ENCODE data around the gene YAP1.

YAP1 gene

DNA sequence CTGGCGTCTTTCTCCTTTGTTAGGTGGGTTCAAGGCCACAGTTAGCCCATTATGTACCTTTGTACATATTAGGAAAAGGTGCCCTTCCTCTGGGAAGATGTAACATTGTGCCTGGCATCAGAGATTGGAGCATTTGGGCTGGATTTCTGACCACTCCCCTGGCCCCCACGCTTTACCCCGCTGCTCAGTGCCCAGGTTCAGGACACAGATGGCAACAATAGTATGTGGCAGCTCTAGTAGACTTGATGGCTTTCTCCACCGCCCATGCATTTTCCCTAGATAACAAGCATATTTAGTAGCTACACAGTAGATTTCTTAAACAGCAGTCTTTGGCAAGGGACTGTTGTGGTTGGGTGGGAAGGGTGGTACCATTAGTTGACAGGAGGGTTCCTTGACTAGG lies 53.1 kb downstream of the YAP1 start:
- no peak for DNase-seq (ENCODE audit: low spot score)

DNA sequence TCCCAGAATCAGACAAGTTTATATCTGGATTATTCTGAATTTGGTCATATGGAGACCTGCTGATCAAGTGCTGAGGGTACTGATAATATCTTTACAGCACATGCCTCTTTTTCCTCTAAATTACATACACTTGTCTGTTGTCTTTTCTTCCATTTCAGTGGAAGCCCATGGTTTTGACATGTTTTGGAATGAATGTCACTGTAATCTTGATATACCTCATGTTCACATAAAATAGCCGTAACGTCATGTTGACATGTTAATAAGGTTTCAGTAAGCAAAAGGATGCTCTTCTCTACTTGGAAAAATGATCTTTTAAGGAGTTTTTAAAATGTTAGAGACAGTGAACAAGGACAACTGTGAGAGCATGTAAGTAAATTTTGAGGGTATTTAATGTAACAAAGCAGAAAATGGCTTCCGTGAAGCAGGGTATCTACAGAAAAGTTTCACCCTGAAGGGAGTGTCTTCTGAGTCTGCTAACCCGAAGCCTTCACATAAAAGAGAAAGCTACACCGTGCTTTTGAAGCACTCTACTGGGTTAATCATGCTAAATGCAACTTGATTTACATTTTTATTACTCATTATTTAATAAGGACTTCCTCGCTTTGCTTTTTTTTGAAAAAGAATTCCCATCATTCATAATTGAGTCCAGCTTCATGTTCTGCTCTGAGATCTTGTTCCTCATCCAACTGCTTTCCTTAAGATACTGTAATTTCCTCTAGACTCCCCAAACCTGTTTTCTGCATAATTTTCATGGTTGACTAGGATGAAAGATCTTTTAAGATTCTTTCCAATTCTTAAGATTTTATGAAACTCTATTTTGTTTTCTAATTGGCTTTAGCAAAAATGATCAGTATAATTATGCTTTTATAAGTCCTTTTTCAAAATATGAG lies 56.2 kb downstream of the YAP1 start:
- no peak for DNase-seq (ENCODE audit: low spot score)

DNA sequence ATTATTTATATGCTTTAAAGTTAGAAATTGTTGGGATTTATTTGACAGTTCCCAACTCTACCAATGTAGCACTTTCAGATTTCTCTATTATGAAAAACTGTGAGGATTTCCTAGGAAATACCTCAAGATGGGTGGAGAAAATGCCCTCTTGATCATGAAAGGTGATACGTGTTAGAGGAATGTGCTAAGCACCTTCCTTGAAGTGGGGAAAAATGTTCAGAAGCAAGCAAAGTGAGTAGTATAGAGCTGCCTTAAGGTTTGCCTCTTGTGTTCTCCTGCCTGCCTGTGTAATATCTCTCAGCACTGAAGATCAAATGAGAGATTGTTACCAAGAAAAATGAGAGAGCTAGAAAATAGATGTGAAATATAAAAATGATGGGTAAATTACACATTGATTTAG lies 58.2 kb downstream of the YAP1 start:
- no peak for DNase-seq (ENCODE audit: low spot score)

DNA sequence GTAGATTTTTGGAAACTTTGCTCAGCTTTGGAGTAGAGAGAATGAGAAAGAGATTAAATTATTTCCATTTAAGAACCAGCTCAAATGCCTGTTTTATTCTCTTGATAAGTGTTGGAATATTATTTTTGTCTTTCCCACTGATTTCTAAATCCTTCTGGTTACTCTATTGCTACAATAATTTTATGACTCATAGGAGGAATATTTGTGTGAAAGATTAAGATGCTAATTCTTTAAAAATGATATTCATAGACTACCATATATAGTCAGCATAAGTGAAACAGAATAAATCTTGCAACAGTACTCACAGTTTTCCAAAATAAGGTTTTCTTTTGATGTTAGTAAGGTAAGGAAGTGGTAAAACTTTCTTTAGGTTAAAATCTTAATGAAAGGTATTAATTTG lies 60.9 kb downstream of the YAP1 start:
- DNase-seq (ENCODE audit: low spot score): no peak

DNA sequence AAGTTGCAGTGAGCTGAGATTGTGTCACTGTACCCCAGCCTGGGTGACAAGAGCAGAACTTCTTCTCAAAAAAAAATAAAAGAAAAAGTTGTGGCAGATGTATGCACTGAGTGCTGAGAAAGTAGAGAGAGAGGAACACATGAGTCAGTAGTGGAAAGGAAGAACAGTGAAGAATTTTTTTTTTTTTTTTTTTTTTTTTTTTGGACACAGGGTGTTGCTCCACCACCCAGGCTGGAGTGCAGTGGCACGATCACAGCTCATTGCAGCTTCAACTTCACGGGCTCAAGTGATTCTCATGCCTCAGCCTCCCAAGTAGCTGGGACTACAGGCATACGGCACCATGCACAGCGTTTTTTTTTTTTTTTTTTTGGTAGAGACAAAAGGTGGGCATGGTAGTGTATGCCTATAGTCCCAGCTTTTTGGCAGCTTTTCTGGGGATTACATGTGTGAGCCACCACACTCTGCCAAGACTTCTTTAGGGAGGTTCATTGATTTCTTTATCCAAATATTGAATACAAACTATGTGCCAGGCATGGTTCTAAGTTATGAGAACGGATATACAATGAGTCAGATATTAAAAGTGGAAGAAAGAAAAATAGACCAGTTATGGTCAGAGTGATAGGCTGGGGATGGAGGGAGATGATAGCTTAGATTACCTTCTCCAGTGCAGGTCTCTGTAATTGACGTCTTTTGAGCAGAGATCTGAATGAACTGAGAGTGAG lies 62.0 kb downstream of the YAP1 start:
- DNase-seq (ENCODE audit: low spot score): no peak

DNA sequence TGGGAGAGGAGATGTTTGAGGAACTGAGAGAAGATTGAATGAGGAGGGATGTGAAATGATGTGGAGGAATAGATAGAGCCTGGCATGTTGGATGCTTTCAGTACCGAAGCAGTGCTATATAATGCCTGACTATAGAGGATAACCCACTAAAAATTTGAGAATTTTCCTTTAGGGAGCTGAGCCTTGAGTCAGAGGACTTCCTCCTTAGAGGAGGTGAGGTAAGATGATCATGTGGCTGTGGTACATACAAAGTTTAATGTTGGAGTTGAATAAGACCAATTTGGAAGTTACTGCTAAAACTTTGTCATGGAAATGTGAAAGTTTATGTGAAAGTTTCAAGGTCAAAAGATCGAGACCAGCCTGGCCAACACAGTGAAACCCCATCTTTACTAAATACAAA lies 66.9 kb downstream of the YAP1 start:
- no peak for DNase-seq (ENCODE audit: low spot score)

DNA sequence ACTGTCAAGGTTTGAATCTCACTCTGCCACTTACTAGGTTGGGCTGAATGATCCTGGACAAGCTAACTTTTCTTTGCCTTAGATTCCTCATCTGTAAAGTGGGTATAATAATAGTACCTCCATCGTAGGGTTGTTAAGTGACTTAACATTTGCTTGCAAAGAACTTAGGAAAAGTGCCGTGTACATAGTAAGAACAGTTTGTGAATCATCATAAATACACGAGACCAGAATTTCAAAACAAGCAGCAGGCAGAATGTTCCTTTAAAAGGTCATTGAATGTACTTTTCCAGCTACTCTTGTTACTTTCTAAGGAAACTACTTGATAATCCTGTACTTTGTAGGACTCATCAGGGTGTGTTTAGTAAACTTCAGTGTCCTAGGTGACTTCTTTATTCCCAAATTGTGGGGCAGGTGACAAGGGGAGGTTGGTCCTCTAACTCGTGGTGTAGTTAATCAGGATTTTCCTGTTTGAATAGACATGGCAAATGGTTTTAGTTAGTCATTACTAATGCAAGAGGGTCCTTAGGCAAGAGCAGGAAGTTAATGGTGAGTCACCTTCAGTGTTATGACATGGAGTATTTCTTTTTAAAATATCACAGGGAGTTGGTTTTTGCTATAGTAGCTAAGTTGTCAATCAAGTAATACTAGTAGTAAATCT lies 67.9 kb downstream of the YAP1 start:
- no peak for DNase-seq (ENCODE audit: low spot score)

DNA sequence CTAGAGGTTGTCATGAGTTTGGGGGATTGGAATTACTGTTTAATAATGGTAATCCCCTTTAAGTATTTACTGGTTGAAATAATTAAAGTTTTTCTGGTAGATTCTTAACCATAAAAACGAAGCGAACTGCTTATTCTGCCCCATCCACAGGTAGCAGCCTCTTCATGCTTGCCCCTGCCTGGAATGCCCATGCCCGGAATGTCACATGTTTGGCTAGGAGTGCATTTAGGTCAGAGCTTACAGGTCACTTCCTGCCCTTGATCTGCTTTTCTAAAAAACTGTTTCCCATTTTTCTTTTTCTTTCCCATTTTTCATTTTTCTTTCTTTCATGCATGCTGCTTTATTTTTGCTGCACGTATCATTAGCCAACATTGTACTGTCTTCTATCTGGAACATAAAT lies 69.1 kb downstream of the YAP1 start:
- DNase-seq (ENCODE audit: low spot score): no peak

DNA sequence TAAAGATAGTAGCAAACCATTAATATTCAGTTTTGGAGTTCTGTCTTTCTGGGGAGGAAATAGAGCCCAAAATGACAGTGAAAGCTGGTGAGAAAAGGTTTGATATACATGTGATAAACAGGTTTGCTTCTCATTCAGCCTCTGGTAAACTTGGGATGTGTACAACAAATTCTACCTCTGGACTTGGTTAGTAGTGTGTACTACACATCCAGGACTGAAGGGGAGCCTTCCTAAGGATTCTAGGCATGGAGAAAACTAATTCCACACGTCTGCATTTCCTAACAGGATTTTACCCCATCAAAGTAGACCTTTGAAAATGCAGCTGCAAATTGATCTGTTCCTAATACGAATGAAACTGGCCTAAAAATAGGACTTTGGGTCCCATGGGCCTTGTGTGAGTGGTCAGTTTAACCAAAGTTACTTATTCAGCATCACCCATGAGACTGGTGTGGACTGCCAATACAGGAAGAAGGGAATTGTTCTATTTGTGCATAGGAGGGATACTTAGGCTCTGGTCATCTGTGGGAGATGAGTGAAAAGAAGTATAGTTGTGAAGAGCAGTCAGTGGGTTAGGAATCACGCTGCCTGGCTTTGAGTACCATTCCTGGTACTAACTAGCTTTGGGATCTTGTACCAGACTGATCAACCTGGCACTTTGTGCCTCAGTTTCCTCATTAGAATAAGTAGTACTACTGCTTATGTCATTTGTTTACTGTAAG lies 74.2 kb downstream of the YAP1 start:
- DNase-seq (ENCODE audit: low spot score): no peak

DNA sequence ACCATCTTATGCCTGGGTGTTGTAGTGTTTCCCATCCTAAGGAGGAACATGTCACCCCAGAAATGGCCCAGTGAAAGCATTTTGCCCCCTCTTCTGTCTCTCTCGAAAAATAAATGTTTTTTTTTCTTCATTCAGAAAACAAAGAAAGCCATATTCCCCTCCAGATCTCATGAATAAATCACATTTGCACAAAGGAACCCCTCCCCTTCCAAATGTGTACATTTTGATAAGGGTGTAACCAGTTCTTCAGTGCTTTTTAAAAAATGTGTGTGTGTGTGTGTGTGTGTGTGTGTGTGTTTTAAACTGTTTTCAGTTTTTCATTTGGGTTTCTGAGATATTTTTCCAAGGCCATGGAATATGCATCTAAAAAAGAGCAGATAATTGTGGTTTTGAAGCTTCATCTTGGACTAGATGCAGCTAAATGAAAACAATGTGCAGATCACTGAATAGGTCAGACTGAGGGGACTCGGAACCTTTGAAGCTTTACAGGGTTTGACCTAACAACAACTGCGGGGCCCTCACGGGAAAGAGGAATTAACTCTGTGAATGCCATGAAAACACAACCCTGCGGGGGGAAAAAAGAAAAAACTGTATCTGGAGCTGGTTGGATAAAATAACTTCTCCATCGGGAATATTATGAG lies 76.4 kb downstream of the YAP1 start:
- no peak for DNase-seq (ENCODE audit: low spot score)

DNA sequence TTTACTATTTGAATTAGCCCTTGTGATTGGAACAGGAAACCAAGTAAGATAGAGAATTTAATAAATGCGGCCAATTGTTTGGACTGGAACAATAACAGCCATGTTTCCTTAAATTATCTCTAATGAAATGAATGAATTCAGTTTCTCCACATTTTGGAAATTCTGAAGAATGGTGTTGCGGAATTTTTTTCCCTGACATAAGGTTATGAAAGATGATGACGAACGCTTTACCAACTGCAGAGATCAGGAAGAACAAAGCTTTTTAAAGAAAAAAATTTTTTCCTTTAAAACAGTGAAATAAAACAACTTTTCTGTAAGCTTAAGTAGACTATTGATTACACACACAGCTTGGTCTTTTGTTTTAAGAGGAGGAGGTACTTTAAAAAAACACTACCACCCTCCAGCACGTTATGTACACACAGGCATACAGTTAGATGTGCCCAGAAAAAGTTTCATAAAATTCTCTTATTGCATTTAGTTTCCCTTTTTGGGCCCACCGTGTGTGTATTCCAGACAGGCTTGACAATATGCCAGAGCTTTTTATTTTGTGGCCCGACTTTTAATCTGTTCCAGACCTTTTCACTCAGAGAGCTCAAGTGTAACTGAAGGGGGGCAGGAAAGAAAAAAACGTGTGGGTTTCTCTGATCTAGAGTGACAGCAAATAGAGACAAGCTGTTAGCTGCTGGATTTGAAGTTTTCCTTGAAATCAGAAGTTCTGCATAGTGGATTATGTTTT lies 77.3 kb downstream of the YAP1 start:
- no peak for DNase-seq (ENCODE audit: low spot score)

DNA sequence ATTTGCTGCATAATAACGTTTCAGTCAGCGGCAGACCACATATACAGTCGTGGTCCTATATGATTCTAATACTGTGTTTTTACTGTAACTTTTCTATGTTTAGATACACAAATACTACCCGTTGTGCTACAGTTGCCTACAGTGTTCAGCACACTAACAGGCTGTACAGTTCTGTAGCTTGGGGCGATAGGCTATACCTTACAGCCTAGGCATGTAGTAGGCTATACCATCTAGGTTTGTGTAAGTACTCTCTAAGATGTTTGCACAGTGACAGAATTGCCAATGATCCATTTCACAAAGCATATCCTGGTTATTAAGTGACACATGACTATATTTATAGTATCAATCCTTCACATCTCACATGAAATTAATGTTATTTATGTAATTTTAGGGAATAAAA lies 78.2 kb downstream of the YAP1 start:
- no peak for DNase-seq (ENCODE audit: low spot score)

DNA sequence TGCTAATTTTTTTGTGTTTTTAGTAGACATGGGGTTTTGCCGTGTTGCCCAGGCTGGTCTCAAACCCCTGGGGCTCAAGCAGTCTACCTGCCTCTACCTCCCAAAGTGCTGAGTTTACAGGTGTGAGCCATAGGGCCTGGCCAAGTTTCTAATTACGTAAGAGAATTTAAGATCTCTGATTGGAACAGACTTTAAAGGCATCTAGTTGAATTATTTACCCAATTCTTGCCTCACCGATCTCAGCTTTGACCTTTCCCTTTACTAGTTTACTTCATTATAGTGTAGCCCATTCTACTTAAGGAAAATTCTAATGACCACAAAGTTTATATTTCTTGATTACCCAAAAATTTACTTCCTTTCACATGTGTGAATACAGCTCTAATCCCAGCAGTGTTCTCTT lies 81.6 kb downstream of the YAP1 start:
- no peak for DNase-seq (ENCODE audit: low spot score)

DNA sequence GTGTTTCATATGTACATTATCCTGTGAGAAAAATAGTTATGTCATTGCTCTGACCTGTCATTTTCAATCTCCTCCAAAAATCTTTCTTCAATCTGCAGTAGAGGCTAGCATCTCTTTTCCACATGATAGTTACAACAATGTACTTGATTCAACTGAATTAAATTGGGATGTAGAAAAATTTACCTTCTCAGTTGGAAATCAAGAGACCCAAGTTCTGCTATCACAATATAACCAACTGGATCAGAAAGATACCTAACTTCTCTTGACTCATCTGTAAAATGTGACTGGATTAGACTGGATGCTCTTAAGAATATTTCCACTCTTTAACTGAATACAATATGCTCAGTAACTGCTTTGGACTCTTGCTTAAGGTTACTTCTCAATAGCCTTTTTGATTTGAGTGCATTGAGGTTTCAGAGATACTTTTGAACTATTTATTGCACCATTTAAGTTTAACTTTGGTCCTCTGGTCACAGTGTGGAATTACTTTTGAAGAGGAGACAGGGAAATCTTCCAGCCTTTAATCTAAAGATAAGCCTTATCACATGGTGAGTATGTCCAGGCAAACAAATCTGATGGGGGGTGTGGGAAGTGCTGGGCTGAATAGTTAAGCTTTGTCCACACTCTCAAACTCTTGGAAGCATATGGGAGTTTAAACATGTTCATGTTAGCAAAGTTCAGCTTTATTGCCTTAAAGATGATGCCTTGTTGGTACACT lies 82.3 kb downstream of the YAP1 start:
- no peak for DNase-seq (ENCODE audit: low spot score)

DNA sequence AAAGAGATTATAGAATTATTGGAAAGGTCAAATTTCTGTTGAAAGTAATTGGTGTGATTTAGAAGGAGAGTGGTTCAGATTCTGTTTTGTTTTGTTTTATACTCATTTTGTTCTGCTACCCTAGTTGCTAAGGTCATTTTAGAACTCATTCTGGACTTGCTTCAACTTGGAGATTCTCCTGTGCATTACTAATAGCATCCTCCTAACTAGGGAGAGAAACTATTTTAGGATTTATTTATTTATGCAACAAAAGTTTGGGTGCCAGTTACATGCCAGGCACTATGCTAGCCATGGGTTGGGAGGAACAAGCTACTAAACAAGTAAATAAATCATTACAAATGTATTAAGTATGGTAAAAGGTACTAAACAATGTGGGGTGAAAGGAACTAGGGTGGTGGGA lies 84.0 kb downstream of the YAP1 start:
- no peak for DNase-seq (ENCODE audit: low spot score)

DNA sequence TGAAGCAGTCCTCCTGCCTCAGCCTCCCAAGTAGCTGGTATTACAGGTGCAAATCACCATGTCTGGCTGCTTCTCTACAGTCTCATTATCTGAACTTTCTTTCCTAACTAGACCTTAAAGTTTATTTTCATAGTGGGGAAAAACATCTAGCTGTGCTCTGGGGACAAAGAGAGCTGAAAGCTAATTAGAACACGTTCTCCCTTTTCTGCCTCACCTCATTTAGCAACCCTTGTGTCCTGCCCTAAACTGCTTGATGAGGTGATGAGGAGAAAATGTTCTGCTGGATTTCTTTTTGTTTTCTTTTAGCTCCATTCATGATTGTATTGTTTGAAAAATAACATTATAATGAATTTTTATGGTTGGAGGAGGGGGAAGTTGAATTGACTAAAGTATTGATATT lies 84.7 kb downstream of the YAP1 start:
- no peak for DNase-seq (ENCODE audit: low spot score)

DNA sequence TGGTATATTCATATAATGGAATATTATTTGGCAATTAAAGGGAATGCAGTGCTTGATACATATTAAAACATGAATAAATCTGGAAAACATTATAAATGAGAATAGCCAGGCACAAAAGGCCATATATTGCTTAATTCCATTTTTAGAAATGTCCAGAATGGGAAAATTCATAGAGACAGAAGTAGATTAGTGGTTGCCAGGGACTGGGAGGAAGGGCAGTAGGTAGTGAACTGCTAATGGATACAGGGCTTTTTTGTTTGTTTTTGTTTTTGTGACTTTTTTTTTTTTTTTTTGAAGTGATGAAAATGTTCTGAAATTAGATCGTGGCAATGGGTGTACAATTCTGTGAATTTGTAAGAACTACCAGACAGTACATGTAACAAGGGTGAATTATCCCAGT lies 86.1 kb downstream of the YAP1 start:
- DNase-seq (ENCODE audit: low spot score): no peak

DNA sequence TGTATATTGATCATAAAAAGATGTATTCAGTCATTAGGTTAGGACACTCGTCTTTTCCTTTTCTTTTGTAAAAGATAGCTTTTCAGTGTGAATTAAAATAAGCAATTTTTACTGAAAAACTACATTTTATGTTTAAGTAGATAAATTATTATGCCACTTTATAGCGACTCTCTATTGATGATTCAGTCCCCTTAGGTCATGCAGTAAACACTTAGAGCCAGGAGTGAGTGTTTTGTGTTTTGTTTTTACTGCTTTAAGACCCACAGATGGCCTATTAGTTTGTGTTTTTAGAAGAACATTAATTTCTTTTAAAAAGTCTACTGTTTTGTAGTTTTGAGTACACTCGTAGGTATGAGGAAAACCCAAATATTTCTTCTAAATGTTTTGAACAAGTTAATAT lies 86.6 kb downstream of the YAP1 start:
- no peak for DNase-seq (ENCODE audit: low spot score)

DNA sequence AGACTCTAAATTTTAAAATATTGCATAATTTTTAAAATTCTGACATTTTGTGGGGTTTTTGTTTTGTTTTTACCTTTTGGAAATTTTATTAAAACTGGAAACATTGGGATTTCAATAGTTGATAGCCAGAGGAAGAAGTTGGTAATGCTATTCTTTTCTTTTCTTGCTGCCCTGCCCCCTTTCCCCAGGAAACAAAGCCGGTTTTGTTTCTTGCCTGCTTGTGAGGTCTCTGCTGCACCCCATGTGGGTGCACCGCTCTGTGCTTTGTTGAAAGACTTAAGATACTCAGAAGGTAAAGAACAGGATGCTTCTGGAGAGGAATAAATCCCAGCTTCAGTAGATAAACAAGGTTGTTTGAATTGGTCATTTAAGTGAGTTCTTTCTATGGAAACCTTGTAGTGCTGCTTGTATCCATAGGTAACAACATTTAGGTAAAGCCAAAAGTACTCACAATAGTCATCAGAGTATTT lies 87.5 kb downstream of the YAP1 start:
- no peak for DNase-seq (ENCODE audit: low spot score)

DNA sequence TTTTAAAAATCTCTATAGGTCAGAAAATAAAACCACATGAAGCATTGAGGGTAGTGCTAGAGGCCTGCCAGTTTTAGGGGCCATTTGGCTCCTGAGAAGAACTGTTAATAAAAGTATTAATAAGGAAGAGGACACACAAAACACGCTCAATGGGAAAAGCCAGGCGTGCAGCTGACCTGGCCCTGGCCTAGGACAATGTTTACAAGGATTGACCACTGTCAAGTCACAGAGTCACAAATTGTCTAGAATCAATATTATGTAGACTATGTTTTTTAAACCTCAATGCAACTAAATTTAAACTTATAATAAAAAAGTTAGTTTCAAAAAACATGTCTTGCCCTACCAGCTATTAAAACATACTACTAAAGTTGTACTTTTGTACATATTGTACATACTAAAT lies 89.4 kb downstream of the YAP1 start:
- no peak for DNase-seq (ENCODE audit: low spot score)

All from CD4-positive, alpha-beta T cell treated with Interleukin-2 at 100 ng/mL for 4 hours (primary cell).